H1 (cell line): ENCODE results near the gene TFR2. TPM values are rescaled to one million over a fixed set of nuclear protein-coding genes. Genes with fewer than 3 reads are reported as not detected.

Experiments
- CTCF ChIA-PET: fragments of 300-600 bp; sonication (Branson Sonifier 250); formaldehyde crosslinking; loops from one replicate; lab custom pipeline; 2021; ENCODE audit not compliant: partially characterized antibody; lab: Charles Lee
- POLR2A ChIA-PET: fragments of 300-600 bp; sonication (Branson Sonifier 250); formaldehyde crosslinking; loops from one replicate; lab custom pipeline; 2021; ENCODE audit warnings: inconsistent platforms; ENCODE audit not compliant: partially characterized antibody; lab: Charles Lee
- DNase-seq, 2 experiments: peaks; one replicate each; pipeline versions ENCODE4 v3.0.0 to v3.0.0-alpha.2; 2010 to 2022; ENCODE audit warnings: low spot score in 2 of 2, low read depth in 1 of 2, mixed read lengths in 1 of 2
- FAIRE-seq: peaks from 2 replicates; lab custom pipeline; 2011; peaks lifted over from hg19 to GRCh38; lab: Jason Lieb, UNC
- H2AFZ ChIP-seq: 2 replicates; pipeline ENCODE4 v1.8.1; 2012; ENCODE audit warnings: low read length, inconsistent platforms
- H2AK5ac ChIP-seq: 2 replicates; pipeline ENCODE4 v1.6.1; 2013; ENCODE audit warnings: low read depth, low read length
- H2BK120ac ChIP-seq: replicated peaks from 2 replicates; pipeline ENCODE3; 2013; ENCODE audit warnings: low read depth, low read length, inconsistent platforms
- H2BK12ac ChIP-seq: 2 replicates; pipeline ENCODE4 v1.6.1; 2013; ENCODE audit warnings: low read depth, low read length
- H2BK15ac ChIP-seq: 2 replicates; pipeline ENCODE4 v1.6.1; 2013; ENCODE audit warnings: low read length
- H2BK20ac ChIP-seq: 2 replicates; pipeline ENCODE4 v1.6.1; 2013; ENCODE audit warnings: low read length
- H2BK5ac ChIP-seq: 2 replicates; pipeline ENCODE4 v1.6.1; 2013; ENCODE audit warnings: low read depth, low read length
- H3K14ac ChIP-seq: 2 replicates; pipeline ENCODE4 v1.6.1; 2013; ENCODE audit warnings: inconsistent platforms; ENCODE audit not compliant: insufficient read length
- H3K18ac ChIP-seq: 2 replicates; pipeline ENCODE4 v1.6.1; 2013; ENCODE audit warnings: low read length; ENCODE audit errors: extremely low read depth
- H3K23ac ChIP-seq: 2 replicates; pipeline ENCODE4 v1.6.1; 2013; ENCODE audit warnings: inconsistent platforms; ENCODE audit not compliant: insufficient read length
- H3K23me2 ChIP-seq: 2 replicates; pipeline ENCODE4 v1.6.1; 2013; ENCODE audit warnings: low read depth, low read length
- H3K27ac ChIP-seq: 2 replicates; pipeline ENCODE4 v1.6.1; 2011; ENCODE audit warnings: low read depth, low read length, inconsistent platforms
- H3K27me3 ChIP-seq, 4 experiments: replicated peaks in 1 of 4; 1 replicate in 1 of 4; 2 replicates in 3 of 4; pipeline versions ENCODE4 v1.6.1 to v1.8.1; 2011 to 2013; ENCODE audit warnings: low read length in 3 of 4, mild to moderate bottlenecking in 3 of 4, inconsistent platforms in 2 of 4, mixed read lengths in 2 of 4, moderate library complexity in 1 of 4; ENCODE audit not compliant: control insufficient read depth in 3 of 4, insufficient read depth in 3 of 4; ENCODE audit errors: extremely low read depth in 1 of 4
- H3K36me3 ChIP-seq, 4 experiments: 2 replicates each; pipeline versions ENCODE4 v1.6.1 to v1.8.1; 2011 to 2013; ENCODE audit warnings: mild to moderate bottlenecking in 4 of 4, low read length in 3 of 4, moderate library complexity in 2 of 4, control low read depth in 1 of 4, inconsistent platforms in 1 of 4; ENCODE audit not compliant: insufficient read depth in 4 of 4, control insufficient read depth in 2 of 4
- H3K4ac ChIP-seq: replicated peaks from 2 replicates; pipeline ENCODE3; 2013; ENCODE audit warnings: low read length, low read depth, mixed read lengths, inconsistent platforms; ENCODE audit not compliant: insufficient read length
- H3K4me1 ChIP-seq, 4 experiments: replicated peaks in 1 of 4; 1 replicate in 1 of 4; 2 replicates in 3 of 4; pipeline versions ENCODE4 v1.6.1 to v1.8.1; 2011 to 2013; ENCODE audit warnings: low read length in 3 of 4, inconsistent platforms in 2 of 4, mixed read lengths in 1 of 4; ENCODE audit not compliant: insufficient read depth in 4 of 4, control insufficient read depth in 3 of 4
- H3K4me2 ChIP-seq, 2 experiments: 2 replicates each; pipeline versions ENCODE4 v1.6.1 to v1.8.1; 2011 to 2013; ENCODE audit warnings: low read depth in 2 of 2, low read length in 2 of 2, control low read depth in 1 of 2, inconsistent platforms in 1 of 2, mild to moderate bottlenecking in 1 of 2; ENCODE audit not compliant: insufficient read depth in 1 of 2
- H3K4me3 ChIP-seq, 4 experiments: fragments of 200-600, 300-600 bp in 1 of 4; sonication (generic), shearing (Covaris generic), sonication (Bioruptor Twin) in 1 of 4; 2 replicates each; pipeline versions ENCODE4 v1.5.1 to v1.8.1; 2011 to 2016; ENCODE audit warnings: low read length in 4 of 4, low read depth in 3 of 4, control low read depth in 2 of 4, inconsistent platforms in 2 of 4, mild to moderate bottlenecking in 2 of 4, mixed read lengths in 1 of 4, moderate library complexity in 1 of 4; ENCODE audit not compliant: insufficient read depth in 2 of 4; ENCODE audit errors: extremely low read depth in 1 of 4
- H3K56ac ChIP-seq: replicated peaks from 2 replicates; pipeline ENCODE3; 2013; ENCODE audit warnings: low read depth, mild to moderate bottlenecking, mixed read lengths, low read length, inconsistent platforms; ENCODE audit not compliant: insufficient read length
- H3K79me1 ChIP-seq: 2 replicates; pipeline ENCODE4 v1.6.1; 2013; ENCODE audit warnings: low read depth, low read length, control low read depth
- H3K79me2 ChIP-seq, 2 experiments: 2 replicates each; pipeline versions ENCODE4 v1.6.1 to v1.8.1; 2012 to 2013; ENCODE audit warnings: low read length in 2 of 2, mild to moderate bottlenecking in 2 of 2, inconsistent platforms in 1 of 2; ENCODE audit not compliant: insufficient read depth in 2 of 2, control insufficient read depth in 1 of 2
- H3K9ac ChIP-seq, 4 experiments: replicated peaks in 1 of 4; 1 replicate in 1 of 4; 2 replicates in 3 of 4; pipeline versions ENCODE4 v1.6.1 to v1.8.1; 2011 to 2013; ENCODE audit warnings: low read depth in 3 of 4, low read length in 3 of 4, control low read depth in 2 of 4, mild to moderate bottlenecking in 2 of 4, moderate library complexity in 2 of 4, inconsistent platforms in 1 of 4; ENCODE audit errors: extremely low read depth in 1 of 4
- H3K9me3 ChIP-seq, 2 experiments: 2 replicates each; pipeline versions ENCODE4 v1.6.1 to v1.8.1; 2012 to 2013; ENCODE audit warnings: mild to moderate bottlenecking in 2 of 2, moderate library complexity in 2 of 2, control low read depth in 1 of 2, inconsistent platforms in 1 of 2, low read depth in 1 of 2, low read length in 1 of 2, mixed read lengths in 1 of 2; ENCODE audit not compliant: insufficient read depth in 2 of 2
- H4K20me1 ChIP-seq, 2 experiments: replicated peaks in 1 of 2; 2 replicates each; pipeline versions ENCODE3 to v1.8.1; 2011 to 2013; ENCODE audit warnings: inconsistent platforms in 2 of 2, low read length in 2 of 2, mild to moderate bottlenecking in 1 of 2; ENCODE audit not compliant: insufficient read depth in 2 of 2, control insufficient read depth in 1 of 2
- H4K5ac ChIP-seq: 2 replicates; pipeline ENCODE4 v1.6.1; 2013; ENCODE audit warnings: low read length, low read depth, mixed read lengths, inconsistent platforms; ENCODE audit not compliant: insufficient read length
- H4K8ac ChIP-seq: 2 replicates; pipeline ENCODE4 v1.8.0; 2013; ENCODE audit warnings: mild to moderate bottlenecking, moderate library complexity, low read length, inconsistent platforms; ENCODE audit not compliant: insufficient read depth; ENCODE audit errors: extremely low read depth
- H4K91ac ChIP-seq: replicated peaks from 2 replicates; pipeline ENCODE3; 2013; ENCODE audit warnings: low read length, mixed read lengths, inconsistent platforms; ENCODE audit not compliant: insufficient read length
- WGBS, 2 experiments: shearing (Covaris generic) in 1 of 2; methylation state at CpG; one replicate each; pipeline versions ENCODE4 v1.1.6 to v1.1.7; 2013 to 2015; ENCODE audit warnings: low lambda C conversion rate in 2 of 2, mixed read lengths in 2 of 2, inconsistent platforms in 1 of 2, low coverage in 1 of 2, missing lambda C conversion rate in 1 of 2; ENCODE audit not compliant: insufficient replicate concordance in 2 of 2, insufficient coverage in 1 of 2, insufficient read length in 1 of 2; ENCODE audit errors: extremely low coverage in 1 of 2, missing lambda C conversion rate in 1 of 2; 5-methylcytosine and 5-hydroxymethylcytosine counted together
- polyA plus RNA-seq, 7 experiments: library from polyadenylated mRNA; depleted of rRNA in 3 of 7; stranded (reverse) in 5 of 7; unstranded in 2 of 7; fragments of >200 nt in 5 of 7; fragments of 200-250 nt in 2 of 7; gene quantifications; 1 replicate in 5 of 7; 2 replicates in 1 of 7; 4 replicates in 1 of 7; pipeline versions ENCODE4 v1.2.1 to v1.2.3, GENCODE V29; 2011 to 2013; ENCODE audit warnings: missing spikeins in 2 of 7, mixed read lengths in 2 of 7
- total RNA-seq: library from RNA; stranded (reverse); fragmentation: NEBNext Ultra II Directional; extraction: Animal tissue kit (Norgen Biotek cat#: 25700); gene quantifications from 2 replicates; pipeline ENCODE4 v1.2.1, GENCODE V29; 2021

The TFR2 gene
- total and polyA plus RNA-seq, 2 of the 8 experiments (the other 6 are each of a cell fraction or from before 2014, with no cell fraction given) = 4.6 to 5.7 TPM

- Histone ChIP-seq H3K27ac (no peak overlapping the region), H3K36me3 (no peaks in the 10 kb centered on the region), H3K27me3 (peaks cover 0 to 5% (median 2%) of the 10 kb centered on the region in 4 experiments; a peak in 3 of 7 replicates), H3K4ac (no peak overlapping the region), H3K79me1 (no peaks in the 10 kb centered on the region), H3K14ac (no peak overlapping the region), H2AFZ (no peak overlapping the region), H3K9ac (no peak overlapping the region), H2BK120ac (no peak overlapping the region), H3K23me2 (no peaks in the 10 kb centered on the region; the same call in 1 of the 2 replicates), H3K4me2 (no peak overlapping the region), H3K4me1 (peaks cover 0 to 5% (median 0%) of the 10 kb centered on the region in 4 experiments; a peak in 1 of 7 replicates), H3K23ac (no peak overlapping the region), H3K9me3 (no peaks in the 10 kb centered on the region), H3K56ac (no peak overlapping the region), H4K20me1 (no peaks in the 10 kb centered on the region), H2BK20ac (no peak overlapping the region), H2AK5ac (no peak overlapping the region), H2BK15ac (no peak overlapping the region), H2BK12ac (no peak overlapping the region), H4K8ac (no peak overlapping the region), H3K79me2 (no peaks in the 10 kb centered on the region), H2BK5ac (no peak overlapping the region), H3K18ac (no peak overlapping the region), H4K91ac (no peak overlapping the region), H4K5ac (no peak overlapping the region), H3K4me3 (no peak overlapping the region)
- ChIA-PET POLR2A (interaction anchor here (2.2 kb wide), 1 partner anchor 8 kb away, joined by 9 read pairs; no protein-coding TSS in a partner anchor), CTCF (interaction anchor here (0.7 to 3.3 kb wide), 5 partner anchors 12 to 153 kb away, joined by 3 to 20 read pairs (median 6); partner anchors contain the start of genes FBXO24 and POP7)
- no peak for FAIRE-seq
- no peak for DNase-seq
- WGBS, 2 experiments = 86% methylated on average over 8 of the region's 8 CpGs; no CpG with 5 or more reads in 1 of the 2 experiments
Measured at GRCh38 chr7:100621554-100621953, 19.8 kb downstream of the TFR2 start.
